PC-3 (cell line): Measurements from ENCODE around the gene ZNF462. TPM values are rescaled to one million over a fixed set of nuclear protein-coding genes. Genes with fewer than 3 reads are reported as not detected.

Experiments used
- ATAC-seq: fragments of 200-7000 bp; cut with Tn5 transposase; 2 replicates; pipeline ENCODE4 v1.9.1; 2020; ENCODE audit warnings: mild to moderate bottlenecking, moderate library complexity
- BruUV-seq: library from RNA; stranded (reverse); fragments of 400-500 nt; replicated peaks from 2 replicates; lab custom pipeline; 2021; lab: Mats Ljungman, UMichigan
- CTCF ChIA-PET: fragments of 300-600 bp; sonication (Branson Sonifier 250); formaldehyde crosslinking; loops from one replicate; lab custom pipeline; 2022; ENCODE audit warnings: antibody characterized with exemption; lab: Charles Lee
- POLR2A ChIA-PET: fragments of 300-600 bp; sonication (Branson Sonifier 250); formaldehyde crosslinking; loops from one replicate; lab custom pipeline; 2022; ENCODE audit warnings: antibody characterized with exemption; ENCODE audit not compliant: unreplicated experiment; lab: Charles Lee
- DNase-seq: peaks from one replicate; pipeline ENCODE4 v3.0.0-alpha.2; 2015
- H2AFZ ChIP-seq: fragments of 300-600 bp; sonication (generic); 2 replicates; pipeline ENCODE4 v1.6.0; 2016; ENCODE audit warnings: antibody characterized with exemption, low read length
- H3F3A ChIP-seq: fragments of 300-600 bp; sonication (generic); one replicate; pipeline ENCODE4 v1.6.0; 2017; ENCODE audit warnings: antibody characterized with exemption, low read length, control low read depth, mild to moderate bottlenecking; ENCODE audit not compliant: unreplicated experiment
- H3K27ac ChIP-seq: fragments of 300-600 bp; sonication (generic); 2 replicates; pipeline ENCODE4 v1.5.1; 2016; ENCODE audit warnings: mild to moderate bottlenecking, low read length
- H3K27me3 ChIP-seq: fragments of 300-600 bp; sonication (generic); 2 replicates; pipeline ENCODE4 v1.6.1; 2016; ENCODE audit warnings: low read length, mixed read lengths
- H3K36me3 ChIP-seq: fragments of 300-600 bp; sonication (generic); 2 replicates; pipeline ENCODE4 v1.6.1; 2016; ENCODE audit warnings: low read depth, mixed run types, low read length, mixed read lengths
- H3K4me1 ChIP-seq: fragments of 300-600 bp; sonication (generic); 2 replicates; pipeline ENCODE4 v1.5.1; 2016; ENCODE audit warnings: low read length; ENCODE audit not compliant: insufficient read depth
- H3K4me2 ChIP-seq: fragments of 300-600 bp; sonication (generic); 2 replicates; pipeline ENCODE4 v1.6.0; 2016; ENCODE audit warnings: low read length
- H3K4me3 ChIP-seq: fragments of 300-600 bp; sonication (generic); 2 replicates; pipeline ENCODE4 v1.5.1; 2016; ENCODE audit warnings: mild to moderate bottlenecking, low read length, mixed read lengths
- H3K79me2 ChIP-seq: fragments of 300-600 bp; sonication (generic); 2 replicates; pipeline ENCODE4 v1.6.1; 2017; ENCODE audit warnings: low read length, mixed read lengths
- H3K9ac ChIP-seq: fragments of 300-600 bp; sonication (generic); 2 replicates; pipeline ENCODE4 v1.6.0; 2016; ENCODE audit warnings: mild to moderate bottlenecking, low read length
- H3K9me2 ChIP-seq: fragments of 300-600 bp; sonication (generic); replicated peaks from 2 replicates; pipeline ENCODE4 v1.6.1; 2016; ENCODE audit warnings: mixed run types, low read length, mixed read lengths
- H3K9me3 ChIP-seq: fragments of 300-600 bp; sonication (generic); 2 replicates; pipeline ENCODE4 v1.6.1; 2016; ENCODE audit warnings: low read length, mixed read lengths
- H4K20me1 ChIP-seq: fragments of 300-600 bp; sonication (generic); 2 replicates; pipeline ENCODE4 v1.6.1; 2016; ENCODE audit warnings: low read length, mixed read lengths
- EZH2 ChIP-seq: fragments of 300-600 bp; sonication (generic); IDR thresholded peaks from one replicate; pipeline ENCODE4 v1.6.1; 2017; ENCODE audit warnings: antibody characterized with exemption, mild to moderate bottlenecking, low read length; ENCODE audit not compliant: unreplicated experiment
- EZH2phosphoT487 ChIP-seq: fragments of 300-600 bp; sonication (generic); IDR thresholded peaks from 2 replicates; pipeline ENCODE4 v1.6.1; 2018; ENCODE audit warnings: mild to moderate bottlenecking, antibody characterized with exemption, low read length, borderline replicate concordance
- intact Hi-C: fragments of 100-400 bp; cut with micrococcal nuclease; formaldehyde crosslinking; loops from 2 replicates; pipeline ENCODE4 v1.9.0; 2023
- total RNA-seq: library from RNA; depleted of rRNA; stranded (reverse); fragments of >200 nt; gene quantifications from 2 replicates; pipeline ENCODE4 v1.2.3, GENCODE V29; 2014
- TF ChIP-seq, protein P1 (sequence below): fragments of 300-600 bp; sonication (generic); conservative IDR thresholded peaks from 2 replicates; pipeline ENCODE4 v1.5.1; 2017; ENCODE audit warnings: antibody characterized with exemption, low read depth, mild to moderate bottlenecking, low read length

The ZNF462 gene
- total RNA-seq, 1 experiment from 2014 or later, result 21.2 TPM

DNA sequence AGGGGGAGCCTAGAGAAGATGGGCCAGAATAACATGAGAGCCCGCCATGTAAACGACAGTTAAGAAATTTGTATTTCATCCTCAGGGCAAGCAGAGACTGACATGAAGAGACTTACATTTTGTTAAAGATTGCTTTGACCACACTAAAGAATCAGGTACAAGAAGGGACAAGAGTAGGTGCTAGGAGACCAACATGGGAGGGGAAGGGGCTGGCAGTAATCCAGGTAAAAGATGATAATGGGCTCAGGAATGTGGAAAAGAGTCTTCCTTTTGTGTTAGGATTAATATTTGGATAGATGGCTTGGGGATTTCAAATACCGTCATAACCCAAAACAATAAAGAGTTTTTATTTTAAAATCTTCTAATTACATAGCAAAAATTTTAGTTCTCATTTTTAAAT lies 137.3 kb downstream of the ZNF462 start:
- TF ChIP-seq, protein P1, sequence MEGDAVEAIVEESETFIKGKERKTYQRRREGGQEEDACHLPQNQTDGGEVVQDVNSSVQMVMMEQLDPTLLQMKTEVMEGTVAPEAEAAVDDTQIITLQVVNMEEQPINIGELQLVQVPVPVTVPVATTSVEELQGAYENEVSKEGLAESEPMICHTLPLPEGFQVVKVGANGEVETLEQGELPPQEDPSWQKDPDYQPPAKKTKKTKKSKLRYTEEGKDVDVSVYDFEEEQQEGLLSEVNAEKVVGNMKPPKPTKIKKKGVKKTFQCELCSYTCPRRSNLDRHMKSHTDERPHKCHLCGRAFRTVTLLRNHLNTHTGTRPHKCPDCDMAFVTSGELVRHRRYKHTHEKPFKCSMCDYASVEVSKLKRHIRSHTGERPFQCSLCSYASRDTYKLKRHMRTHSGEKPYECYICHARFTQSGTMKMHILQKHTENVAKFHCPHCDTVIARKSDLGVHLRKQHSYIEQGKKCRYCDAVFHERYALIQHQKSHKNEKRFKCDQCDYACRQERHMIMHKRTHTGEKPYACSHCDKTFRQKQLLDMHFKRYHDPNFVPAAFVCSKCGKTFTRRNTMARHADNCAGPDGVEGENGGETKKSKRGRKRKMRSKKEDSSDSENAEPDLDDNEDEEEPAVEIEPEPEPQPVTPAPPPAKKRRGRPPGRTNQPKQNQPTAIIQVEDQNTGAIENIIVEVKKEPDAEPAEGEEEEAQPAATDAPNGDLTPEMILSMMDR, result no peak
- TF ChIP-seq EZH2, result no peak
- no peak for TF ChIP-seq EZH2phosphoT487
- Histone ChIP-seq H3K79me2 (no peaks in the 10 kb centered on the region), H3K36me3 (peaks cover 16% of the 10 kb centered on the region), H3K9ac (no peak overlapping the region), H3K4me1 (no peaks in the 10 kb centered on the region), H3K4me2 (no peak overlapping the region), H3F3A (no peaks in the 10 kb centered on the region), H3K9me3 (no peaks in the 10 kb centered on the region), H3K27me3 (no peaks in the 10 kb centered on the region), H3K4me3 (no peak overlapping the region), H4K20me1 (no peaks in the 10 kb centered on the region), H2AFZ (no peak overlapping the region), H3K9me2 (no peaks in the 10 kb centered on the region), H3K27ac (no peak overlapping the region)
- no TSS peak for BruUV-seq
- intact Hi-C loops, result no loop called here
- POLR2A ChIA-PET, result no interaction called here
- DNase-seq, result no peak
- ATAC-seq, result no peak
- CTCF ChIA-PET, result no interaction called here

GRCh38 chr9:107005201-107005600 lies 142.2 kb downstream of the ZNF462 start:
- no peaks in the 10 kb centered on the region for H4K20me1 ChIP-seq
- no peak overlapping the region for H3K27ac ChIP-seq
- H3K4me2 ChIP-seq, result no peak overlapping the region
- H3K36me3 ChIP-seq, result peaks cover 12% of the 10 kb centered on the region; the same call in 1 of the 2 replicates
- BruUV-seq, result no TSS peak
- H3K79me2 ChIP-seq, result no peaks in the 10 kb centered on the region
- ChIA-PET CTCF (no interaction called here), POLR2A (no interaction called here)
- H3K9me3 ChIP-seq, result no peaks in the 10 kb centered on the region
- H3K9me2 ChIP-seq, result no peaks in the 10 kb centered on the region
- TF ChIP-seq, protein P1, result no peak
- TF ChIP-seq EZH2phosphoT487 (no peak), EZH2 (no peak)
- intact Hi-C loops, result no loop called here
- H3K4me3 ChIP-seq, result no peak overlapping the region
- H3K27me3 ChIP-seq, result no peaks in the 10 kb centered on the region
- no peaks in the 10 kb centered on the region for H3F3A ChIP-seq
- H2AFZ ChIP-seq, result no peak overlapping the region
- no peaks in the 10 kb centered on the region for H3K4me1 ChIP-seq
- H3K9ac ChIP-seq, result no peak overlapping the region
- ATAC-seq (no peak), DNase-seq (no peak)

GRCh38 chr9:107007402-107007801 lies 144.4 kb downstream of the ZNF462 start:
- Histone ChIP-seq H3K27me3 (no peaks in the 10 kb centered on the region), H4K20me1 (no peaks in the 10 kb centered on the region), H2AFZ (no peak overlapping the region), H3K9me3 (no peaks in the 10 kb centered on the region), H3K4me1 (no peaks in the 10 kb centered on the region), H3K9ac (no peak overlapping the region), H3F3A (no peaks in the 10 kb centered on the region), H3K4me3 (no peak overlapping the region), H3K9me2 (no peaks in the 10 kb centered on the region), H3K4me2 (no peak overlapping the region), H3K79me2 (no peaks in the 10 kb centered on the region), H3K27ac (no peak overlapping the region), H3K36me3 (peaks cover 24% of the 10 kb centered on the region)
- ATAC-seq (no peak), DNase-seq (no peak)
- ChIA-PET CTCF (no interaction called here), POLR2A (no interaction called here)
- TF ChIP-seq, protein P1, result no peak
- no peak for TF ChIP-seq EZH2
- no peak for TF ChIP-seq EZH2phosphoT487
- intact Hi-C loops, result no loop called here
- BruUV-seq, result no TSS peak
